K562 (cell line): ENCODE data around the gene VSIG4. TPM values are rescaled to one million over a fixed set of nuclear protein-coding genes. Genes with fewer than 3 reads are reported as not detected.

ENCODE experiments used
- ATAC-seq: fragments of 200-7000 bp; cut with Tn5 transposase; 3 replicates; pipeline ENCODE4 v1.9.1; 2020; ENCODE audit warnings: moderate library complexity
- BruUV-seq: library from RNA; stranded (reverse); fragments of 400-500 nt; replicated peaks from 2 replicates; lab custom pipeline; 2021; lab: Mats Ljungman, UMichigan
- CTCF ChIA-PET: fragments of 300-600 bp; formaldehyde crosslinking; extraction: SDS; loops from one replicate; lab custom pipeline; 2021; ENCODE audit warnings: low intra/inter-chr PET ratio; lab: Yijun Ruan, JAX
- POLR2A ChIA-PET: fragments of 300-600, 350-650 bp; sonication (Branson Sonifier 250); formaldehyde crosslinking; extraction: SDS; loops from one replicate; lab custom pipeline; 2021; ENCODE audit warnings: antibody characterized with exemption, inconsistent platforms; lab: Yijun Ruan, JAX
- DNase-seq, 4 experiments: peaks; one replicate each; pipeline versions ENCODE4 v3.0.0 to v3.0.0-alpha.2; 2011 to 2018; ENCODE audit warnings: low spot score in 3 of 4, mixed read lengths in 3 of 4; ENCODE audit errors: extremely low read depth in 1 of 4
- FAIRE-seq: peaks from 2 replicates; lab custom pipeline; 2011; peaks lifted over from hg19 to GRCh38; lab: Jason Lieb, UNC
- H2AFZ ChIP-seq: 2 replicates; pipeline ENCODE4 v1.6.0; 2011; ENCODE audit warnings: low read depth, low read length, control low read depth, inconsistent platforms
- H3K27ac ChIP-seq: fragments of 200-600 bp; 3 replicates; pipeline ENCODE4 v1.8.0; 2011; ENCODE audit warnings: low read depth, mild to moderate bottlenecking, control low read depth, inconsistent platforms, low read length, moderate library complexity, mixed read lengths; ENCODE audit errors: extremely low read depth
- H3K27me3 ChIP-seq, 2 experiments: fragments of 300-600 bp in 1 of 2; 2 replicates in 1 of 2; 3 replicates in 1 of 2; pipeline versions ENCODE4 v1.6.0 to v1.8.0; 2011; ENCODE audit warnings: inconsistent platforms in 2 of 2, low read length in 2 of 2, mild to moderate bottlenecking in 1 of 2, mixed read lengths in 1 of 2, moderate library complexity in 1 of 2; ENCODE audit not compliant: control insufficient read depth in 2 of 2, insufficient read depth in 2 of 2
- H3K36me3 ChIP-seq: fragments of 300-600 bp; 3 replicates; pipeline ENCODE4 v1.8.0; 2011; ENCODE audit warnings: mild to moderate bottlenecking, low read length, inconsistent platforms; ENCODE audit not compliant: control insufficient read depth, insufficient read depth
- H3K4me1 ChIP-seq, 2 experiments: fragments of 200-600 bp in 1 of 2; replicated peaks in 1 of 2; 2 replicates in 1 of 2; 3 replicates in 1 of 2; pipeline versions ENCODE4 v1.5.1 to v1.8.0; 2011; ENCODE audit warnings: inconsistent platforms in 2 of 2, low read length in 2 of 2, mild to moderate bottlenecking in 1 of 2, mixed read lengths in 1 of 2, moderate library complexity in 1 of 2; ENCODE audit not compliant: control insufficient read depth in 2 of 2, insufficient read depth in 2 of 2
- H3K4me2 ChIP-seq: 2 replicates; pipeline ENCODE4 v1.6.1; 2011; ENCODE audit warnings: low read length, control low read depth, inconsistent platforms, mixed read lengths; ENCODE audit not compliant: insufficient read depth
- H3K4me3 ChIP-seq: fragments of 200-600 bp; sonication (generic), shearing (Covaris generic); 2 replicates; pipeline ENCODE4 v1.5.1; 2016; ENCODE audit warnings: control low read depth, inconsistent platforms
- H3K79me2 ChIP-seq: fragments of 200-600 bp; 3 replicates; pipeline ENCODE4 v1.8.0; 2011; ENCODE audit warnings: low read length, inconsistent platforms; ENCODE audit not compliant: control insufficient read depth, insufficient read depth
- H3K9ac ChIP-seq, 2 experiments: 2 replicates each; pipeline versions ENCODE4 v1.6.0 to v1.6.1; 2011; ENCODE audit warnings: low read depth in 2 of 2, low read length in 2 of 2, control low read depth in 1 of 2, inconsistent platforms in 1 of 2, mild to moderate bottlenecking in 1 of 2, mixed read lengths in 1 of 2; ENCODE audit not compliant: insufficient read depth in 1 of 2
- H3K9me1 ChIP-seq: one replicate; pipeline ENCODE4 v1.6.0; 2011; ENCODE audit warnings: inconsistent platforms, mild to moderate bottlenecking, low read length, moderate library complexity; ENCODE audit not compliant: control insufficient read depth, insufficient read depth
- H3K9me3 ChIP-seq: replicated peaks from 2 replicates; pipeline ENCODE4 v1.5.1; 2011; ENCODE audit warnings: low read depth, low read length, inconsistent platforms; ENCODE audit not compliant: control insufficient read depth, insufficient read depth
- H4K20me1 ChIP-seq: replicated peaks from 2 replicates; pipeline ENCODE4 v1.6.1; 2011; ENCODE audit warnings: low read length, inconsistent platforms, mixed read lengths; ENCODE audit not compliant: control insufficient read depth, insufficient read depth
- ATF7 ChIP-seq: fragments of 450-650 bp; IDR thresholded peaks from 2 replicates; pipeline ENCODE4 v1.7.1; 2014; ENCODE audit warnings: mild to moderate bottlenecking, moderate library complexity
- CHD4 ChIP-seq: fragments of 200-600 bp; sonication (generic); IDR thresholded peaks from 3 replicates; pipeline ENCODE4 v1.6.1; 2012; ENCODE audit warnings: low read depth, mild to moderate bottlenecking, mixed read lengths, low read length, inconsistent platforms; ENCODE audit not compliant: insufficient read depth, insufficient replicate concordance, poor library complexity, severe bottlenecking
- ID3 ChIP-seq, 2 experiments: fragments of 250-450 bp in 1 of 2; fragments of 450-650 bp in 1 of 2; sonication (Bioruptor Pico) in 1 of 2; IDR thresholded peaks; 2 replicates each; pipeline versions ENCODE4 v1.6.1 to v1.8.0; 2016 to 2021; ENCODE audit warnings: mild to moderate bottlenecking in 2 of 2, moderate library complexity in 2 of 2, missing compliant biosample characterization in 1 of 2, missing genetic modification characterization in 1 of 2
- NCOR1 ChIP-seq: fragments of 450-650 bp; IDR thresholded peaks from 2 replicates; pipeline ENCODE4 v1.6.1; 2016; ENCODE audit warnings: mild to moderate bottlenecking, moderate library complexity
- NFYB ChIP-seq: IDR thresholded peaks from 2 replicates; pipeline ENCODE4 v1.6.1; 2011; ENCODE audit warnings: mild to moderate bottlenecking, moderate library complexity; ENCODE audit not compliant: insufficient read length; ENCODE audit errors: extremely low read depth
- RFX1 ChIP-seq: fragments of 450-650 bp; IDR thresholded peaks from 2 replicates; pipeline ENCODE4 v1.6.1; 2016; ENCODE audit warnings: mild to moderate bottlenecking, moderate library complexity
- SMAD4 ChIP-seq: fragments of 250-450 bp; sonication (Bioruptor Pico); conservative IDR thresholded peaks from 2 replicates; pipeline ENCODE4 v1.8.0; 2021; ENCODE audit warnings: inconsistent platforms, mild to moderate bottlenecking, moderate library complexity
- TCFL5 ChIP-seq: fragments of 250-450 bp; sonication (Bioruptor Pico); conservative IDR thresholded peaks from 2 replicates; pipeline ENCODE4 v1.6.1; 2021; ENCODE audit warnings: mild to moderate bottlenecking, moderate library complexity, matching md5 sums
- ZBED1 ChIP-seq: IDR thresholded peaks from 2 replicates; pipeline ENCODE4 v1.6.1; 2014
- ZNF280A ChIP-seq: fragments of 450-650 bp; IDR thresholded peaks from 2 replicates; pipeline ENCODE4 v1.6.1; 2018; ENCODE audit warnings: mild to moderate bottlenecking, low read depth; ENCODE audit not compliant: partially characterized antibody
- ZNF324 ChIP-seq: fragments of 250-450 bp; sonication (Bioruptor Pico); IDR thresholded peaks from 2 replicates; pipeline ENCODE4 v1.4.0; 2020; ENCODE audit warnings: mild to moderate bottlenecking
- WGBS: fragments of 100-300 bp; shearing (Covaris generic); methylation state at CpG from one replicate; pipeline ENCODE4 v1.1.6; 2016; ENCODE audit warnings: low coverage, mixed read lengths; ENCODE audit not compliant: insufficient coverage; ENCODE audit errors: missing lambda C conversion rate; 5-methylcytosine and 5-hydroxymethylcytosine counted together
- in situ Hi-C: fragments of 300-500 bp; cut with MboI; formaldehyde crosslinking; loops from 4 replicates; pipeline ENCODE4 v1.15.0; 2018; ENCODE audit warnings: inconsistent platforms, mixed read lengths
- intact Hi-C: fragments of 100-400 bp; cut with micrococcal nuclease; formaldehyde crosslinking; loops from 2 replicates; pipeline ENCODE4 v1.14.2; 2022
- polyA plus RNA-seq, 8 experiments: library from polyadenylated mRNA; depleted of rRNA in 4 of 8; stranded (reverse) in 5 of 8; unstranded in 3 of 8; fragments of >200 nt; fragmentation: Nextera tagmentation in 2 of 8; fragmentation: Illumina TruSeq in 1 of 8; extraction: Ambion mirVana in 2 of 8; extraction: Trizol in 1 of 8; gene quantifications; 2 replicates each; pipeline versions ENCODE4 v1.2.1 to v1.2.3, GENCODE V29; 2011 to 2014; ENCODE audit warnings: inconsistent platforms in 1 of 8, missing spikeins in 1 of 8
- total RNA-seq, 7 experiments: library from RNA; depleted of rRNA in 6 of 7; stranded (reverse); fragments of >200 nt in 6 of 7; fragmentation: Illumina TruSeq in 2 of 7; extraction: Trizol in 2 of 7; gene quantifications; 2 replicates each; pipeline versions ENCODE4 v1.2.1 to v1.2.3, GENCODE V29; 2011 to 2021; ENCODE audit warnings: low replicate concordance in 1 of 7

VSIG4 gene
- total and polyA plus RNA-seq, 9 of the 15 experiments (the other 6 are each of a cell fraction or from before 2014, with no cell fraction given): 0.22 to 1.6 (median 0.46) TPM; not detected in 1

- Histone ChIP-seq H3K9me3 (peaks cover 2% of the 10 kb centered on the region; the same call in 1 of the 2 replicates), H3K36me3 (peaks cover 3% of the 10 kb centered on the region; the same call in 2 of the 3 replicates), H2AFZ (peak overlapping the region; percentile 34; the same call in 1 of the 2 replicates), H3K9ac (peak overlapping the region in 1 of 2 experiments; percentile 66; a peak in 2 of 4 replicates), H4K20me1 (no peaks in the 10 kb centered on the region), H3K4me3 (no peak overlapping the region), H3K4me2 (peak overlapping the region; percentile 53), H3K9me1 (no peaks in the 10 kb centered on the region), H3K27ac (peak overlapping the region; percentile 90), H3K4me1 (peaks cover 12 to 81% of the 10 kb centered on the region in 2 experiments; a peak in 4 of 5 replicates), H3K27me3 (no peaks in the 10 kb centered on the region), H3K79me2 (peaks cover 43% of the 10 kb centered on the region)
- FAIRE-seq (no peak), ATAC-seq (peak; percentile 8), DNase-seq (peak in 1 of 4 experiments; percentile 61)
- WGBS: 0% methylated on average over 4 of the region's 4 CpGs
- intact Hi-C loops (loop anchor here (5.0 kb wide), 2 partner anchors 79 to 309 kb away; no protein-coding TSS in a partner anchor), in situ Hi-C loops (no loop called here)
- ChIA-PET POLR2A (interaction anchor here (0.6 to 2.0 kb wide), 7 partner anchors 8 to 33 kb away, joined by 3 to 9 read pairs (median 4); no protein-coding TSS in a partner anchor), CTCF (no interaction called here)
- TSS peak; percentile 14 for BruUV-seq
- no peak for TF ChIP-seq ZBED1
- TF ChIP-seq NFYB: no peak
- TF ChIP-seq ID3 (CRISPR knock-in tag; IDR thresholded peaks at IDR 0.05): no peak
- TF ChIP-seq ID3 (tag; IDR thresholded peaks at IDR 0.05): 0 out of 2 replicates have a peak, but pooled peaks have one; percentile 40
- peak; percentile 44 for TF ChIP-seq RFX1
- no peak for TF ChIP-seq TCFL5 (CRISPR knock-in tag)
- TF ChIP-seq CHD4: no peak
- peak; percentile 50; the same call in 1 of the 2 replicates for TF ChIP-seq SMAD4
- 0 out of 2 replicates have a peak, but pooled peaks have one; percentile 1 for TF ChIP-seq NCOR1
- TF ChIP-seq ATF7: 0 out of 2 replicates have a peak, but pooled peaks have one; percentile 21
- TF ChIP-seq ZNF324: no peak
- TF ChIP-seq ZNF280A: no peak
These were observed 33.9 kb downstream of the VSIG4 start for GRCh38 chrX:66005830-66006449.
